CD4-positive, alpha-beta T cell treated with Interleukin-2 at 100 ng/mL for 4 hours (primary cell): ENCODE measurements around the gene ERC2.

ENCODE experiments used
- DNase-seq: peaks from one replicate; pipeline ENCODE4 v3.0.0-alpha.2; 2020; ENCODE audit warnings: low spot score

ERC2 gene

DNA sequence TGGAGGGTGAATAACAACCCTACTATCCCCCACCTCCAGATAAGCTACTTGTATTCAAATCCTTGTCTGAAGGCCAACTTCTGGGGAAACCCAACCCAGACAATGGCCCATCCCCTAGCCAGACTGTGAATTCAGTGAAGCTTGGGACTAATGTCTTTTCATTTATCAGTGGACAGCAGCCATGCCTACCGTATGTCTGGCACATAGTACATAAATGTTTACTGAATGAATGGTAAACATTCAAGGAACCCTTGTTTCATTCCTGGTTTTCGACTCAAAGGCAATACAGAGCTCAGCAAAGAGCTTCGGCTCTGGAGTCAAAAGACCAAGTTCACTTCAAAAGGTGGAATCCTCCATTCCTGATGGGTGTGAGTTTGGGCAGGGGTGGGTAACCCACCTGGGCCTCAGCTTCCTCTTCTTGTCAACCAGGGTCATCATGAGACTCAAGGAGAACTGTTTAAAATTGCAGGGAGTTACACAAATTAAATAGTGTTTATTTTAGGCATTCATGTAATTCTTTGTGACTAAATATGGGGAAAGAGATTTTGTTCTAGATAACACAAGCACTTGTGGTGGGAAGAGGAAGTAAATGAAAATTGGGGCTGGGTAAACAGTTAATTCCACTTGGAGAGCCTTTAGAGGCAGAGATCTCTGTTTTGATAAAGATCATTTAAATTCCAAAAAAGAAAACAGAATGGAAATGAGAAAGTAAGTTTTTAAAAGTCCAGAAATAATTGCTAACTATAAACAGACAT, 677.5 kb downstream of the ERC2 start:
- DNase-seq, result no peak

DNA sequence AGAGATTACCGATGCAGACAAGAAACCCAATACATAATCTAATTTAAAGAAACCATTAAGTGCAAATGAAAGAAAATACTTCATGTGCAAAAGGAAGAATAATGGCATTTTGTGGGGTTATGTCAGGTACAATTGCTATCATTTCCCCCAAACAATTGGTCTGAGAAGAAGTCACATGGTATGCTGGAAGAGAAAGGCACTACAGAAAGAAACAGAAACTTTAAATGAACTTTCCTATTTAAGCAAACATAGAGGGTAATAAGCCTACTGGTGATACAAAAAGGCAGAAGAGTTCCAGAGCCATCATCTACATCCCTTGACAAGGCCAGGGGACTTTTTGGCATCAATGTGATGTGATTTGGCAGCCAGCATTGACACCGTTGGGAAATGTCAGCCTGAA, 678.8 kb downstream of the ERC2 start:
- no peak for DNase-seq

DNA sequence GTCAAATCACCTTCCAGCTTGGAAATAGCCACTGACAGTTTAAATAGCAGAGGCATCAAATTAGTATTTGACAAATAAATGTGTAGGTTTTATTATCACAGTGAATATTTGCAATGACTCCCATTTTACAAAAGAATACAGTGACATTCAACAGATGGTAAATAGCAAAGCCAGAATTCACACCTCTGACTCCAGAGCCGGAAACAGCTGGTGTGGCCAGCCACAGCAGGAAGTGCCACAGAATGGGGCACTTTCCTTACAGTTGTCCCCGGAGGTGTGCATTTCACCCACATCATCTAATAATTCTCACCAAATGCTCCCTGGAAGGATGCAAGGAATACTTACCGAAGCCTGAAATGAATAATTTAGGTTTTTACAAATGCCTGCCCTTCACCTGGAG, 685.5 kb downstream of the ERC2 start:
- DNase-seq, result no peak

DNA sequence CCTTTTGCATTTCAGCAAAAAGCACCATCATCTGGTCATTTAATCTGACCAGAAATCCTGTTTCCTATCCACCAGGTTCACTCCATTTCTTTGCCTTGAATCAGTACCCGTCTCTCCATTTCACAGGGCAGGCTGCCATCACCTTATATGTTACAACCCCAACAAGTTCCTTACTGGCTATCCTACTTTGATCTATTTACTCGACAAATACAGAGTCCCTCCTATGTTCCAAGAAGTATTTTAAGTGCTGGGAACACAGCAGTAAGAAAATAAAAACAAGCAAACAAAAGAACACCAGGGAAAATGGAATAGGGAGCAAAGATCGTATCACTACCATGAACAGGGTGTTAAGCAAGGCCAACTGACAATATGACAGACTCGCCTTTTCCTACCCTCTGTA, 685.9 kb downstream of the ERC2 start:
- no peak for DNase-seq

DNA sequence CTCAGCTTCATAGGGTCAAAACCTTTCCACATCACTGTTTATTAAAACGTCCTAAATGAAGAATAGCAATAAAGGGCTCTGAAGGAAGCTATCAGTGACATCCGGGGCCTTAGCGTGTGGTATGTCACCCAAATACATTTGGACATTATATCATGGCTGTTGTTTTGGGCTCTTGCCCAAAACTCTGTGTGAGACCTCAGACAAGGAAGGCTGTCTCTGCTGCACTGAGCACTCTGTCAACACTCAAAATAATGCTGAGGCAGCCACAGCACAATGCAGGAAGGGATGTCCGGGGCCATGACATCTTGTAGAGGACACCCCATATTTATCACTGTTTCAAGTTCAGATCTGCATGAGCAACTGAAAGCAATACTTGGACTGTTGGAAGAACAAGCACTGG, 687.4 kb downstream of the ERC2 start:
- no peak for DNase-seq

DNA sequence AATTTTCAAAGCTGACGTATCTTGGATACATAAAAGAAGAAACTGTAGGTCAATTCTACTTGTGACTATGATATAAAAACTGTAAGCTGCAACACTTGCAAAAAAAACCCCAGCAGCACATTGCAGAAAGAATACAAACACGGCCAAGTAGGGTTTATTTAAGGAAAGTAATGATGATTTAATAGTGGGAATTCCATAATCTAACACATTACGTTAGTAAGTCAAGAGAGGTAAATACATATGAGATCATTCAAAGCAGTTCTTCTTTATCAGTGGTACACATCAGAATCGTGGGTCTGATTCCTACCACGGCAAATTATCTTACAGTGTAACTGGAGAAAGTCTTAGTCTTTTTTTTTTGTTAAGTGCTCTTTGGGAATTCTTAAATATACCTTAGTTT, 688.7 kb downstream of the ERC2 start:
- no peak for DNase-seq

DNA sequence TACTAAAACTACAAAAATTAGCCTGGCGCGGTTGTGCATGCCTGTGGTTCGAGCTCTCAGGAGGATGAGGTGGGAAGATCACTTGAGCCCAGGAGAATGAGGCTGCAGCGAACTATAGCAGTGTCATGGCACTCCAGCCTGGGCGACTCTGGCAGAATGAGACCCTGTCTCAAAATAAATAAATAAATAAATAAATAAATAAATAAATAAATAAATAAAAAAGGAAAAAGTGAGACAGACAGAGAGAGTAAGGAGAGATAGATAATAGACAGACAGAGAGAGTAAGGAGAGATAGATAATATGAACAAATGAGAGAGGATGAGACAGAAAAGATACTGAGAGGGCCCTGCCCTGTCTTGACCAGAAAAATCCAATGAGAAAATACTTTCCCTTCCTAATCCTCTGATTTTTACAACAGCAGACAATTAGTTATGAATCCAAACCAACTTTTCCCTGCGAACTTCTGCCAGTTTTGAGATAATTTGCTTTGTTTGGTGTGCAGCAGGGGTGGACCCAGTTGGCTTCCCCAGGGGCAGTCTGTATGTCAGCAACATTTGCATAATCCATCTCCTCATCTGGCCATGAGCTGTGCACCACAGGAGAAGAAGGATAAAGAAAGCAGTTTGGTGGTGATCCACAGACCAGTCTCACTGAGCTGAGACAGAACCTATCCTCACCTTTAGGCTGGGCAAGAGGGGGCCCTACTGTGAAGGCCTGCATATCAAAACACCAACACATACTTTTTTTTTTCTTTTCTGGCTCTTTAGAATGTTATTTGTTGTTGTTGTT, 692.7 kb downstream of the ERC2 start:
- no peak for DNase-seq

DNA sequence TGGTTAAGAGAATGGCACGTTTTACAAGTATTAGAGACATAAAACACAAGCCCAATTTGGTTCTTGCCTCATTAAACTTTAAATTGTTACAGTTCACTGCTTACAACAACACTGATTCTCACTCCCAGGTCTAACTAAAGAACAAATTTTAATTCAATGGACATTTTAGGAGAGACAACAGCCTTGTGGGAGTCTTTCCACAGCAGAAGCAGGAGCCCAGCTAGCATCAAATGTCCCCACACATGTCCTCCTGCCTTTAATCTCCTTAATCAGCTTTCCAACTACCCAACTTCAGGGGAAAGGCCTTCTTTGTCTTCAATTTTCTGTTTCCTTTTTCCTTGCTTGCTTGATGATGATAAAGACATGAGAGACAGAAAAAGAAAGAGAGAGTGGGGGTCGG, 693.4 kb downstream of the ERC2 start:
- no peak for DNase-seq

DNA sequence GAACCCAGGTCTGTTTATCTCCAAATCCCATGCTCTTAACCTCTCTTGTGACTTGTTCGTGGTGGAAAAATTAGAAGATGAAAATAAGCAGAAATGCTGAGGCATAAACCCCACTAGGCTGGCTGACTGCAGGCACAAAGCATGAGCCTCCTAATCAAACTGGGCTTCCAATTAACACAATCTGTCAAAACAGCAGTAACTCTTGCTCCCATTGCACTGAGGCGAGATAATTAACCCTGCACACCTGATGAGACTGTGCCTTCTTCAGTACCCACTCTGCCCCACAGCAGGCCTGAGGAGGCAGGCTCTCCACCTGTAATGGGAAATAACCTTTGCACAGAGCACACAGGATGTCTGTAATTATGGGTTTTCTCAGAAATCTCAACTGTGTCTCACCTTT, 696.8 kb downstream of the ERC2 start:
- DNase-seq, result no peak

DNA sequence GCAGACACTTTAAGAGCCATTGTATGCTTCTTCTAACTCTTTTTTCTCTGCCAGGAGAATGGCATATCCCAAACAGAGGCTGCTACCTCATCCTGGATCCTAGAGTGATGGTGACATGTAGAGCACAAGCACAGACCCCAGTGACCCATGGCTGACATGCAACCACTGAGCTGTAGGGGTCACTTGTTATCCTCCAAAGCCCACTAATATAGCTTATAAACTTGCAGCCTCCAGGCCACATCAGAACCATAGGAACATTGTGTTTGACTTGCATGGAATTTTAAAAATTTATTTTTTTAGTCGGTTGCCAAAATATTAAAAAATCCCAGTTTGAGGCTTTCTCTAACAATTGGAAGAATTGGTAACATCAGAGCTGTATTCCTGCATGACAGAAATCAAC, 698.2 kb downstream of the ERC2 start:
- no peak for DNase-seq

DNA sequence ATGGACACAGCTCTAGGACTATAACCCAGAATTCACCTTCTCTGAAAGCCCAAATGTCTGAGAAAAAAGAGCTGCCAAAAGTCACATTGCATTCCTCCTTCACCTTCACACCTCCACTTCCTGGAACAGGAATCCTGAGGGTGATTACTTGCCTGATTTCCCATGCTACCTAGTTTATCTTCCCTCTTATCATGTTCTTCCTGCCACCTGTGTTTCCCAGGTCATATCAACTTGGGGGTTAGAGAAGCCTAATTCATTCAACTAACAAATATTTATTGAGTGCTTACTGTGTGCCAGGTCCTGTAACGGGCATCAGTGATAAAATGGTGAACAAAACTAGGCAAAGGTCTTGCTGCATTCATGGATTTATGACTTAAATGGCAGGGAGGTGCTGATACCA, 701.5 kb downstream of the ERC2 start:
- no peak for DNase-seq

DNA sequence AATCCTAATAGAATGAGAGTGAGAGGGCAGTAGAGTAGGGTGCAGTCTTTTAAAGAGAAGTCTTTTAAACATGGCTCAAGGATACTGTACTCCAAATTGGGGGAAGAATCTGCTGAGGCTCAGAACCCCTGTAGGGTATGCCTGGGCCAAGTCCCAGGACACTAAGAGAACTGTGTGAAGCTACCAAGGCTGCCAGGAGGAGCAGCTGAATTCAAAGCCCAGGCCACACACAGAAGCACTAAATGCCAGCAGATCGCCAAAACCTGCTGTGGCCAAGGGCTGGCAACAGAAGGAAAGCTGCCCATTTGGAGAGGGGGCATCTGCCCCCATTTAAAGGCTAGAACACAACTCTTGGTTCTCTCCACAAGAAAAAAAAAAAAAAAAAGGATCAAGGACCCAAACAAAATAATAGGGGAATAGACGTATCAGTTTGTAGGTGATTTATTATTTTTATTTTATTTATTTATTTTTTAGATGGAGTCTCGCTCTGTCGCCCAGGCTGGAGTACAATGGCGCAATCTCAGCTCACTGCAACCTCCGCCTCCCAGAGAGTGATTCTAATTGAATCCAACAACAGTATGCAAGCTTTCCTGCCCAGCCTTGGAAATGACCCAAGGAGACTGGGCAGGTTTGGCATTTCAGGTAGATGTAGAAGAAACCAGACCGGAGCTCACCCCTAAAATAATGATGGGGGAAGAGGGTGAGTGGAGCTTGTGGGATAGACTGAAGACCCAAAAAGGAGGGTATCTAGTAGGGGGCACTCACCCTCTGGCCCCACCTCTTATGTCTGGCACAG, 702.2 kb downstream of the ERC2 start:
- no peak for DNase-seq

DNA sequence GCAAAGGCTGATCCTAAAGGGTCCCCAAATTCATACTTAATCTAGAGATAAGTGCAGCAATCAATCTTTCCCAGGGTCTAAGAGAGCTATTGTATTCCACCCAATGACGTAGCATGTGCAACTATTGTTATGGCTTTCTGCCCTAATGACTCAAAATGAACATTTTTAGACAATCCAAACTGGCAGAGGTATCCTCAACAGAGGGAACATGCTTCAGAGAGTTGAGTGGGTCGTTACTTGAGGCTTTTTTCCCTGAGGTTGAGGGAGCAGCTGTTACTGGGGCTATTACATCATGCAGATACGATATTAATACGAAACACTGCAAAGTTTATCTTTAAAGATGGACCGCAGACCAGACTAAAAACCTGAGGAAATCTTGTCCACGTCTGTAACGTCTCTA, 702.9 kb downstream of the ERC2 start:
- DNase-seq, result no peak

DNA sequence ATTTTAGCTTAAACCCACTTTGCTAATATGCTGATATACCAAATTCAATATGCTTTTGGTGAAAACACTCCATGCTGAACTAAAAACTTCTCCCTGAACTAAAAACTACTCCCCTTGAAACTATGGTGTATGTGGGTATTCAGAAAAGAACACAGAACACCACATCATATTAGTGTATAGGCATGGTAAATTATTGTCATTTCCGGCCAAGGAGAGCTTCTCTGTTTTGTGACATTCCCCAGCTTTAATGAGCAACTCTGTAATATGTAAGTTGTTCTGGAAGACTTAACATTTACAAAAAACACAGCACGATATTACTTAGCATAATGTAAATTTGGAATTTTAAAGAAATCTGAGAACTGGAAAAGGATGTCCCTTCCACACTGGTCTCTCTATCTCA, 711.3 kb downstream of the ERC2 start:
- DNase-seq, result no peak

DNA sequence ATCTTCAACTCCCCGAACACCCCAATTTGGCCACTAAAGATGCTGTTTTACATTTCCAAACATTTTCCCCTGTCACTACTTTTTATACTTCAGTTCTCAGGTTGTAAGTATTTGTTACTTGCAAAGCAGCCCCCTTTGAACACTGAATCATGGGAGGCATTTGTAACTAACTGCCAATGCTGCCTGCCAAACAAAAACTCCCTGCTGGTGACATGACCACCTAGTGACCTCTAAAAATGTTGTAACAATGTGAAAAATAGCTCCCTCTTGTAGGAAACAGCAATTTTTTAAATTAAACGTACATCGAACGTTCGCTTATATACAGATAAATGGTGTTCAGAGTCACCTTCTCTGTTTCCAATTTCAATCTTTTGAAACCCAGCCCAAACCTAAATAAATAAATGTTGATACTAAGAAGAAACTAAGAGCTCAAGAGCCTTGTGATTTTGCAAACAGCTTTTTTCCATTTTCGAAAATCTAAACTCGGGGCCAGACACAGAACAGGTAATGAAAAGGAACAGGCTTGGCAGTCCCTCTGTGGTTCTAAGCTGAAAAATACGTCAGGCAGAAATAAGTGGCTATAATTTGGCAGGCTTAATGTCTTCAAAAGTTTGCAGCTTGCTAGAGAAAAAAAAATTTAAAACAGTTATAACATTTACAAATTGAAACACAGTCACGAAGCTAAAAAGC, 712.6 kb downstream of the ERC2 start:
- no peak for DNase-seq

DNA sequence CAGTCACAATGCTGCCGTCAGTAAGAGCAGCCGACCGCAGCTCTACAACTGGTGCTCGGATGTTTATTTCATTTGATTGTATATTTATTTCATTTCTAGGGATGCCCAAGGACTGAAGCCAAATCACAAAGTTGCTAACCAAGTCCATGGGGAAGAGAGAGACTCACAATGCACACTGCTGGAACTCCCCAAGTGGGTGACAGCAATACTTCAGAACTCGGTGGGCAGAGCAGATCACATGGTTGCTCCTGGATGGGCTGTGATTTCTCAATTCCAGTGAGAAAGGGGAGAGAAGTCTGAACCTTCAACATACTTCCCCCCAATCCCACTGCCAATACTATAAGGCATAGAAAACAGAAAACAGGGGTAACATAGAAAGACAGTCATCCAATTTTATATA, 715.4 kb downstream of the ERC2 start:
- no peak for DNase-seq

DNA sequence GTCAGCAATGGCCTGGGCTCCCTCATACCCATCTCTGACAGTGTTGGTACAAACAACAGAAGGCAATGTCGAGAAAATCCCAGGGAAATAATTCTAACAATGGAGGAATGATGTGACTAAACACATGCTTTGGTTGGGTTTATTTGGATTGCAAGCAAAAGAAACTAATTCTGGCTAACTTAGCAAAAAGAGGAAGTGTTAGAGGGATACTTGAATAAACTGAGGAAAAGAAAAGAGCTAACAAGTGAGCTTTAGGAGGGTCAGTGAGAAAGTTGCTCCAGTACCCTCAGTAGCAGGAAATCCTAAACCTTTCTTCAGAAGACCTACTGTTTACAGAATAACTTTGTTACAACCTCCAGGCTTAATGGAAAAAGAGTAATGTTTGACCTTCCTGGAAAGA, 716.5 kb downstream of the ERC2 start:
- DNase-seq, result no peak

DNA sequence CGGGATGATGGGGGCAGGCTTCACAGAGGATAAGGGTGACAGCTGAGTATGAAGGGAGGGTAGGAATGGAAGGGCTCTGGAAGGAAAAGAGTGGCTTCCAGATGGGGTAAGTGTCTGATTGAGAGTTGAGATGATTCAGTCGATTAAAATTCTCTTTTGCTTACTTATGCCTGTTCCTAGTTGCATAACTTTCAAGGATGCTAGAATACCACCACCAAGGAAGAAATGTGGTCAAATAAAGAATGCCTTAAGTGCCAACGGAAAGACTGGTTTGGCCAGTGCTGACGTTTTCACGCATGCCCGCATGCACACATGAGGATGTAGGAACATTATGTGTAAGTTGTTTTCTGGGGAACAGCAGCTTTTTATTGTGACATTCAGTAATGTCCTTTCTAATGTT, 717.7 kb downstream of the ERC2 start:
- DNase-seq, result no peak

DNA sequence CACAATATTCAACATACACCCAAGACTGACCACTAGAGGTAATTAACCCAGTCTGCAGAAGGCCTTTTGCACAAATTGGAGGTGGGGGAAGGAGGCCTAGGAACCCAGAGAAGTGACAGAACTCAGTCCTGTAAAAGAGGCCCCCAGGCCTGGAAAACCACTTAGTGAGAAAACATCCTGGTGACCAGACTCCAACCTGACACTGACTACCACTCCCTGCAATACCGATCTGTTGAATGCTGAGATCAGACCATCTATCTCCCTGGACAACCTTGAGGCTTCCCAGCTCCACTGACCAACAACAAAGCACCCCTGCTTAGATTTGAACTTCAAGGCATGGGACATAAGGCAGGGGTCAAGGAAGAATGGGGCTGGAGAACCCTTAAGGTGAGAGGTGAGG, 719.2 kb downstream of the ERC2 start:
- no peak for DNase-seq

DNA sequence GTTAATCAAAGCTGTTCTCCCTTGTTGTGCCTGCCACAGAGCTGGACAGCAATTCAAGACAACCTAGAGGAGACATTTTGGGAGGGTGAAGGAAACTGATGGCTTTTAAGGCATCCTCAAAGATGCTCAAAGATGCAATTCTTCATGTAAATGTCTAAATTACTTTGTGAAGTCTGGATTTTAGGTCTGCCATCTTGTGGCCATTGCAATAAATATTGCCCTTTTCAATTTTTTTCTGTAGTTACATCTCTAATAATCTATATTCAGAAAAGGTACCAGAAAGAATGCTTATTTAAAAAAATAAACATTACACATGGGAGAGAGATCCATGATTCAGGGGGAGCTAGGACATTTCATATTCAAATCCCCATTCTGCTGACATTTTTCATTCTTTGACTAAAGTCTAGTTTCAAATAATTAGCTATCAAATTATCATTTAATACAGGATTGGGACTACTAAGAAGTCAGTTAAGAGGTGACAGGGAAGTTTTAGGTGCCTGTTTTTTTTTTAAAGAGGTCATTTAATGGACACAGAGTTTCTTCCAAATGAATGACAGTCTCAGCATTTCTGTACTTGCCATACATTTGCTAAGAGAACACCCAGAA, 721.4 kb downstream of the ERC2 start:
- no peak for DNase-seq

DNA sequence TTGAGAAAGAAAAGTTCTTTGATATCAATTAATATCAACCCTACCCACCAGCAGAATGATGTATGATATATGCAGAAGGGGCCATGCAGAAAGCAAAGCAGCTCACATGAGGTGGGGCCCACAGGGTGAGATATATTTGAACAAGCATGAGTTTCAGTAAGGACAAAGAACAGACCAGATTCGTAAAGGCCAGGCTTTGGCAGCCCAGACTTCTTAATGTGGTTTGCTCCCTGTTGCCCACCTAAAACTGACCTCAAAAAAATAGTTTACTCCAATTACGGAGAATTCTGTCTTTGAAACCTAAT, 725.5 kb downstream of the ERC2 start:
- no peak for DNase-seq
